OCI-LY3 (cell line): ENCODE measurements around the gene TCP11.

ENCODE experiments used
- CTCF ChIP-seq: fragments of 200-600, 300-600 bp; sonication (generic); IDR thresholded peaks from 2 replicates; pipeline ENCODE4 v1.5.1; 2014; ENCODE audit warnings: antibody characterized with exemption, low read length, low read depth
- EZH2phosphoT487 ChIP-seq: fragments of 200-600 bp; shearing (Covaris generic); IDR thresholded peaks from 2 replicates; pipeline ENCODE4 v1.6.1; 2018; ENCODE audit warnings: antibody characterized with exemption, mixed run types, low read depth

GRCh38 chr6:35120746-35121145, 20.4 kb downstream of the TCP11 start:
- TF ChIP-seq CTCF (no peak), EZH2phosphoT487 (no peak)
